GM19240 (cell line): ENCODE results near the gene DOCK3.
"Not testable (repeated sequence)": the region's sequence is repeated elsewhere in the genome, so short reads cannot be mapped to it uniquely, and the experiment has no call there.

Experiments
- DNase-seq: peaks from one replicate; pipeline ENCODE4 v3.0.0; 2011; ENCODE audit warnings: low spot score; ENCODE audit not compliant: insufficient read length

The DOCK3 gene

GRCh38 chr3:51355891-51356578, 681.3 kb downstream of the DOCK3 start:
- no peak for DNase-seq

GRCh38 chr3:51357856-51358255, 683.1 kb downstream of the DOCK3 start:
- DNase-seq: no peak

DNA sequence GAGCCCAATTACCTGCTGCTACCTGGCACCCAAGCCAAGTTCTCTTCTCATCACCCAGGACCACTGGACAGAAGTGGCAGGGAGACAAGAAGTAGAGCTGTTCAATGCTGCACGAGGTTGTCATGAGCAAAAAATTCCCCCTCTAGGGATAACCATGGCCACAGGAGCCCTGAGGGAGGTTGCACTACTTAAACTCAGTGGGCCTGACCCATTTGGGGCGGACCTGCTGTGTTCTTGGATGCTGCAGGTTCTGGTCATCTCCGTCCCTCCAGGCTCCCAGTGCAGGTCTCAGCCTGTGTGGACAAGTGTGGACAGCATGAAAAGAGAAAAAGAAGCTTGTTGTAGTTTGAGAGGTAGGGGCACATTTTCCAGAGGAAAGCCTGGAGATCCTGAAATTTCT, 684.3 kb downstream of the DOCK3 start:
- DNase-seq: no peak

GRCh38 chr3:51360806-51361205, 686.1 kb downstream of the DOCK3 start:
- DNase-seq: no peak

- no peak for DNase-seq
Observed at GRCh38 chr3:51361746-51362145, 687.0 kb downstream of the DOCK3 start.

DNA sequence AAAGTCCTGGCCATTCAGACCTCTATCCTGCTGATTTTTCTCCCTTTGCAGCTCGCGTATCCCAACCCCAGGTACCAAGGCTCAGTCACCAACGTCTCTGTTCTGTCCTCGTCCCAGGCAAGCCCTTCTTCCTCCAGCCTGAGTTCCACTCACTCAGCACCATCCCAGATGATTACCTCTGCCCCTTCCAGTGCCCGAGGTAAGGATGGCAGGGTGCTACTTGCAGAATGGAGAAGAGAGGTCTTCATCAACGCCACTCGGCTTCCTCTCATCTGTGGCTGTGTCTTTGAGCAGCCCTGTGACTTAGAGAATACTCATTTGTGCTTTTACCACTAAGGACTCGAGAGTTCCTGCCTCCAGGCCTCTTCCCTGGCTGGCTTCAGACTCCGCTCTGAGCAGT, 687.7 kb downstream of the DOCK3 start:
- DNase-seq: no peak

GRCh38 chr3:51368276-51368675, 693.5 kb downstream of the DOCK3 start:
- DNase-seq: not testable (repeated sequence)

GRCh38 chr3:51371943-51372557, 697.3 kb downstream of the DOCK3 start:
- no peak for DNase-seq

GRCh38 chr3:51373658-51374421, 699.1 kb downstream of the DOCK3 start:
- DNase-seq: no peak

- no peak for DNase-seq
Observed at GRCh38 chr3:51374456-51374855, 699.7 kb downstream of the DOCK3 start.

GRCh38 chr3:51375136-51375535, 700.4 kb downstream of the DOCK3 start:
- no peak for DNase-seq

DNA sequence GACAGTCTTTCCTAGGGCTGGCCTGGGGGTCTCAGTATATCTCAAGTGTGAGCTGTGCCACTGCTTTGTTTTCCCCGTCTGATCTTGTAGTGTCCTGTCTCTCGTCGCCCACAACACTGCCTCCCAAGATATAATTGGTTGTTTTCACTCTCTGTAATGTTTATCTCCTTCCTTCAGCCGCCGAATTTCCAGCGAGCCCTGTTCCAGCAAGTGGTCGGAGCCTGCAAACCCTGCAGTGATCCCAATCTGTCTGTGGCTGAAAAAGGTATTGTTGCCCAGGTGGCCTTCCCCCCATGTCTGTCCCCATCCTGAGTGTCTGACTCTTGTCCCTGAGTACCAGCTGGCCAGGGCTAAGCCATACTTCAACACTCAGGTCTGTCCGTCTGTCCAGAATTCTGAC, 700.8 kb downstream of the DOCK3 start:
- no peak for DNase-seq

- DNase-seq: no peak
Observed at GRCh38 chr3:51378065-51378464, 703.3 kb downstream of the DOCK3 start.

GRCh38 chr3:51378726-51379125, 704.0 kb downstream of the DOCK3 start:
- DNase-seq: no peak

DNA sequence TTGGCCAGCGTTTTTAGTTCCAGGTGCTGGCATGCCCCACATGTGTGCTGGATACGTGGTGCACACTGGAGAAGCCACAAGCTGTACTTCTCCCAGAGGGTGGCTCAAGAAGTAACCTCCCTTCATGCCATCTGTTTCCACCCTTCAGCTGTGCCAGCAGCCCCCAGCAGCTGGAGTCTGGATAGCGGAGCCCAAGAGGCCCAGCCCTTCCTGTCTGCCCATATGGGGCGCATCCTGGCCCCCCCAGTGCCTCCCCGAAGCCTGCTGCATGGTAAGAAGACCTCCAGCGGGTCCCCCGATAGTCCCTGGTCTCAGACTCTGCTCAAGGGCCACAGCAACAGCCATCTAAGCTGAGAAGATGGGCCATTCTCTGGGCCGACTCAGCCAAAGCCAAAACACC, 704.6 kb downstream of the DOCK3 start:
- DNase-seq: no peak

DNA sequence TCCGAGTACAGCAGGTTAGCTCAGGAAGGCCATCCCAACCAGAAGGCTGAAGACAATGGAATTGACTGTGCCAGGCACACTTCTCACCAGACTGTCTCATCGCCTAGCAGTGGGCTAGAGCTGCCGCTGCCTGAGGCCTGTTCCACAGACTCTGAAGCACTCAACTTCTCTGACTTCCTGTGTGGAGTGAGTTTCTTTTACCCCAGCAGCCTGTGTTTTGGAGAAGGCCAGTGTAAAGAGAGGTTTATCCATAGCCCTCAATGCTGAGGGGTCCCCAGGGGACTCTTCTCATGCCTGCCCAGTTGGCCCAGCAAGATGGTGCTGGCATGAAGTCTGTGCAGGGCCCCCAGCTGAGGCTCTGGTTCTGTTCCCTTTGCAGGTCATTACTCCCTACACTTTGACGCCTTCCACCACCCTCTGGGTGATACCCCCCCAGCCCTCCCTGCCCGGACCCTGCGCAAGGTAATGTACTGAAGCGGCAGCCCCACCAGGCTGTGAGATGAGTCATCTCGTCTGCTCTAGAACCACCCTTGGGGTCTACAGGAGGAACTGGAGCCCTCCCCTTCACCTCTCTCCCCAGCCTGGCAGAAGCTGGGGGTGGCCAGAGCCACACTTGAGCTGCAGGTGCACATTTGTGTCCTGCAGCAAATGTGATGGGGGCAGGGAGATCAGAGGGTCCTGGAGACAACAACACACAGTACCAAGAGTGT, 705.2 kb downstream of the DOCK3 start:
- DNase-seq: no peak

DNA sequence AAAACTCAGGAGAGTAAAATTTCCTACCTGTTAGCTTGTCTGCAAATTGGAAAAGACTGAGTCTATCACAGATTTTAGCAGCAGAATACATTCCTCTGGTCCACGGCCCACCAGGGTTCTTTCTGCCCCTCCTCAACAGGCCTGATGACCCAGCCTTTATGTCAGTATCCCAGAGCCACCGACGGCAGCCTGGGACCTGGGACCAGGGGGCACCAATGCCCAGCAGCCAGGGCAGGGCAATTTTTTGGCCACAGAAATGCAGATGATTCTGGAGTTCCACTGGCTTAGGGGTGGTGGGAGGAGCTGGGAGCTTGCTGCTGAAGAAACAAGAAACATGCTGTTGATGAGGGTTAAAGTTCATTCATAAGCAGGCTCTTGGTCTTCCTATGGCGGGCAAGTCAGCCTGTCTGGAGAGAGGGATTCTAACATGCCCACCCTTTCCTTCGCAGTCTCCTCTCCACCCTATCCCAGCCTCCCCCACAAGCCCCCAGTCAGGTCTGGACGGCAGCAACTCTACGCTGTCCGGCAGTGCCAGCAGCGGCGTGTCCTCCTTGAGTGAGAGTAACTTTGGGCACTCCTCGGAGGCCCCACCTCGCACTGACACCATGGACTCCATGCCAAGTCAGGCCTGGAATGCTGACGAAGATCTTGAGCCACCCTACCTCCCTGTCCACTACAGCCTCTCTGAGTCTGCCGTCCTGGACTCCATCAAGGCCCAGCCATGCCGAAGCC, 706.0 kb downstream of the DOCK3 start:
- no peak for DNase-seq

DNA sequence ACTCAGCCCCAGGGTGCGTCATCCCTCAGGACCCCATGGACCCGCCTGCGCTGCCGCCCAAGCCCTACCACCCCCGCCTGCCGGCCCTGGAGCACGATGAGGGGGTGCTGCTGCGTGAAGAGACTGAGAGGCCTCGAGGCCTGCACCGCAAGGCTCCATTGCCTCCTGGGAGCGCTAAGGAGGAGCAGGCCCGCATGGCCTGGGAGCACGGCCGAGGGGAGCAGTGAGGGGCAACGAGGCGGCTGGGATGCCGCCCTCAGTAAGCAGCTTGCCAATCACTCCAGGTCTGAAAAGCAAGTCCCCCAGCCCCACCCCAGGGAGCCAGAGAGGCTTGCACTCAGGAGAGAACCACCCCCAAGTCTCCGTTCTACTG, 706.6 kb downstream of the DOCK3 start:
- DNase-seq: no peak

GRCh38 chr3:51382076-51382745, 707.5 kb downstream of the DOCK3 start:
- DNase-seq: no peak

GRCh38 chr3:51382947-51383578, 708.3 kb downstream of the DOCK3 start:
- DNase-seq: no peak
